ENCODE measurements around the gene TEKTIP1.

TEKTIP1 gene

GRCh38 chr19:3586707-3587346, 47.9 kb downstream of the TEKTIP1 start:
- DNase-seq = no peak

- DNase-seq = no peak
These were observed 50.5 kb downstream of the TEKTIP1 start for GRCh38 chr19:3589439-3589838.

DNA sequence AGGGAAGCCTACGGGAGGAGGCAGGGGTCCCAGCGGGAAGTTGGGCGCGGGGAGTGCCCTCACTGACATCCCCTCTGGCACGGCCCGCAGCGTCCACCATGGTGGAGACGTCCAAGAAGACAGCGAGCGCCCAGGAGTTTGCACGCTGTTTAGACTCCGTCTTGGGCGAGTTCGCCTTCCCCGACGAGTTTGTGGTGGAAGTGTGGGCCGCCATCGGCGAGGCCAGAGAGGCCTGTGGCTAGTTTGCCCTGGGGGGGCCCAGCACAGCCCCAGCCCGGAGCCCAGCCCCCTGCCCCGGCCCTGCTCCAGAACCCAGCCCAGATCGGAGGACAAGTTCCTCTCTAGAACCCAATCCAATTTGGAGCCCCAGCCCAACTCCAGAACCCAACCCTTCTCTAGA, 51.0 kb downstream of the TEKTIP1 start:
- DNase-seq = no peak

DNA sequence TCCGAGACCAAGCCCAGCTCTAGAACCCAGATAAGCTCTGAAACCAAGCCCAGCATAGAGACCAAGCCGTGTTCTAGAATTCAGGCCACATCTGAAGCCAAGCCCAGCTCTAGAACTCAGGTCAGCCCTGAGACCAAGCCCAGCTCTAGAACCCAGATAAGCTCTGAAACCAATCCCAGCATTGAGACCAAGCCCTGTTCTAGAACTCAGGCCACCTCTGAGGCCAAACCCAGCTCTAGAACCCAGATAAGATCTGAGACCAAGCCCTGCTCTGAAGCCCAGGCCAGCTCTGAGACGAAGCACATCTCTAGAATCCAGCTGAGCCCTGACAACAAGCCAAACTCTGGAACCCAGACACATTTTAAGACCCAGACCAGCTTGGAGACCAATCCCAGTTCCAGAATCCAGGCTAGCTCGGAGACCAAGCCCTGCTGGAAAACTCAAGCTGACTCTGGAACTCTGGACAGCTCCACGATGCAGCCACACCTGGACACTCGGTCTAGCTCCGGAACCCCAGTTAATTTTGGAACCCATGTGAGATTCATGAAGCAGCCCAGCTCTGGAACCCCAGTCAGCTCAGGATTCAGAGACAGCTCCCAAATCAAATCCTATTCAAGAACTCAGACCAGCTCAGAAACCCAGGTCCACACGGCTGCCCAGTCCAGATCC, 52.2 kb downstream of the TEKTIP1 start:
- DNase-seq = no peak

DNA sequence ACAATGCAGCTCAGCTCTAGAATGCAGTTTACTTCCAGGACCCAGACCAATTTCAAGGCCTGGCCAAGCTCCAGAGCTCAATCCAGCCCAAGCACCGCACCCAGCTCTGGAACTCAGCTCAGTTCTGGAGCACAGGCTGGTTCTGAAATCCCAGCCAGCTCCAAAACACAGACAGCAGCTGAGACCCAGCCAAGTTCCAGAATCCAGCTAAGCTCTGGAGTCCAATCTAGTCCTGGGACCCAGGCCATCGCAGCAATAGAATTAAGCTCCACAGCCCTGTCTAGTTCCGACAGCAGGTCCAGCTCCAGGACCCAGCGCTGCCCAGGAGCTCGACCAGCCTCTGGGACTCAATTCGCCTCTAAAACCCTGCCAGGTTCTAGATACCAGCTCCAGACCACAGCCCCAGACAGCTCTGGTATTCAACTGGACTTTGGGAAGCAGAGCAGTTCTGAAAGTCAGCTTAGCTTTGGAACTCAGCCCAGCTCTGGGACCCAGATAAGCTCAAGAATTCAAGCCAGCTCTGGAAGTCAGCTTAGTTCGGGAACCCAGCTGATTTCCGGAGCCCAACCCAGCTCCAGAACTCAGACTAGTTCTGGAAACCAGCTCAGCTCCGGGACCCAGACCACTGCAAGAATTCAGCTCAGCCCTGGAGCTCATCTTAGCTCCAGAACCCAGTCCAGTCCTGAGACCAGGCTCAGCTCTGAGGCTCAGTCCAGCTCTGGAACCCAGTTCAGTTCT, 53.1 kb downstream of the TEKTIP1 start:
- DNase-seq = no peak

GRCh38 chr19:3593156-3593555, 54.2 kb downstream of the TEKTIP1 start:
- no peak for DNase-seq

All from NCI-H146 (cell line).